ENCODE measurements around the gene SASH1.

Gene SASH1

DNA sequence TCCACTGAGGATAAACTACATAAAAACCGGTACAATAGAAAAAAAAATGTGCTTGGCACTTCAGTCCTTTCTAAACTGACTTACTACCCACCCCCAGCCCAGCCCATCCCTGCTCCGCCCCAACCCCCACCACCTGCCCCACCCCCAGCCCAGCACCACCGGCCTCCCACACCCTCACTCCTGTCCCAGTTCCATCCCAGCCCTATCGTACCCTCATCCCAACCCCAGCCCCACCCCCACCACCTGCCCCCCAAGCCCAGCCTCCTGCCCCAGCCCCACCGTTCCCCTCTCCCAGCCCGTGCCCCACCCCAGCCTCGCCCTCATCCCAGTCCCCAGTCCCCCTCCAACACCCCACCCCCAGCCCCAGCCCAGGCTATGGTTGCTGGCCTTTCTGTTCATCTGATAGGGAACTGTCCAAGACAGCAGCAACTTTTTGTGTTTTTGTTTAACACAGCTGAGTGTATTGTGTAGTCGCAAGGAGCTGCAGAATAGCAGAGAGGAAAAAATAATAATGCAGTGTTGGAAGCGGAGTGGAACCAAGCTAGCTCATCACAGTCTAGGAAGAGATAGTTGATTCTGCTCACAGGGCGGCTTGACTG, 61.9 kb downstream of the SASH1 start:
- no peak for DNase-seq (ENCODE audit: low spot score)

DNA sequence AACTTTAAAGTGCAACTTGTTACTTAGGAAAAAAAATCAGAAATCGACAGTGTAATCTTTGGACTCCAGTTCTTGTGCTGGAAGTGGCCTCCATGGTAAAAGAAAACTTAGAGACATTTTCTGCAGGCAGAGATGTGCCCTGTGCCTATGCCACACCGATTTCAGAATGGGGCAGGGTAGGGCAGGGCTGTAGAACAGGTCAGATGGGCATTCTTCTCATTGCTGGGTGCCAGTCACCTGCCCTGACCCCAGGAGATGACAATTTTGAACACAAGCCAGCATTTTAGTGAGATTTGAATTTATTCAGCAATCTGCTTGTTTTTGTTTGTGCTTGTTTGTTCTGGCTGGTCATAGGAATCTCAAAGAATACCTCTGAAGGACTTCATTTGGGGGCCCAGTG, 63.3 kb downstream of the SASH1 start:
- DNase-seq (ENCODE audit: low spot score), result no peak

DNA sequence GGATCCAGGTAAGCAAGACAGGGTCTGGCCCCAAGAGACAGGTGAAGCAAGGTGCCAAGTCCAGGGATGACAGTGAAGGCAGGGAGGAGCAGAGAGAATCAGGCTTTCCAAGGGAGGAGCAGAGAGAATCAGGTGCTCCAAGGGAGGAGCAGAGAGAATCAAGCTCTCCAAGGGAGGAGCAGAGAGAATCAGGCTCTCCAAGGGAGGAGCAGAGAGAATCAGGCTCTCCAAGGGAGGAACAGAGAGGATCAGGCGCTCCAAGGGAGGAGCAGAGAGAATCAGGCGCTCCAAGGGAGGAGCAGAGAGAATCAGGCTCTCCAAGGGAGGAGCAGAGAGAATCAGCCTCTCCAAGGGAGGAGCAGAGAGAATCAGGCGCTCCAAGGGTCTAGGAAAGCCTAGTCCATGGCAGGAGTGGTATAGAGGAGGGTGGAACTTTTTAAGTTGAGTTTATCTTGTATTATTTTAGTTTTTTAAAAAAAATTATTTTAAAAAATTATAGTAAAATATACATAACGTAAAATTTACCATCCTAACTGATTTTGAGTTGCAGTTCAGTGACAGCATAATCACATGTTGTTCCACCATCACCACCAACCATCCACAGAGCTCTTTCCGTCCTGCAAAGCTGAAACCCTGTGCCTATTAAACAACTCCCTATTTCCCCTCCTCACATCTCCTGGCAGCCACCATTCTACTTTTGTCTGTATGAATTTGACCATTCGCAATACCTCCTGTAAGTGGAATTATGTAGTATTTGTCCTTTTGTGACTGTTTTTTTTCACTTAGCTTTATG, 64.1 kb downstream of the SASH1 start:
- no peak for DNase-seq (ENCODE audit: low spot score)

DNA sequence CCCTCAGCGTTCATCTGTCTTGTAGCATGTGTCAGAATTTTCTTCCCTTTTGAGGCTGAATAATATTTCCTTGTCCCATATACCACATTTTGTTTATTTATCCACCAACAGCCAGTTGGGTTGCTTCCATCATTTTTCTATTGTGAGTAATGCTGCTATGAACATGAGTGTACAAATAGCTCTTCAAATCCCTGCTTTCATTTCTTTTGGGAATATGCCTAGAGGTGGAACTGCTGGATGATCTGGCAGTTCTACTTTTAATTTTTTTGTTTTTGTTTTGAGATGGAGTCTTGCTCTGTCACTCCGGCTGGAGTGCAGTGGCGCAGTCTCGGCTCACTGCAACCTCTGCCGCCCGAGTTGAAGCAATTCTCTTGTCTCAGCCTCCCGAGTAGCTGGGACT, 64.7 kb downstream of the SASH1 start:
- DNase-seq (ENCODE audit: low spot score), result no peak

DNA sequence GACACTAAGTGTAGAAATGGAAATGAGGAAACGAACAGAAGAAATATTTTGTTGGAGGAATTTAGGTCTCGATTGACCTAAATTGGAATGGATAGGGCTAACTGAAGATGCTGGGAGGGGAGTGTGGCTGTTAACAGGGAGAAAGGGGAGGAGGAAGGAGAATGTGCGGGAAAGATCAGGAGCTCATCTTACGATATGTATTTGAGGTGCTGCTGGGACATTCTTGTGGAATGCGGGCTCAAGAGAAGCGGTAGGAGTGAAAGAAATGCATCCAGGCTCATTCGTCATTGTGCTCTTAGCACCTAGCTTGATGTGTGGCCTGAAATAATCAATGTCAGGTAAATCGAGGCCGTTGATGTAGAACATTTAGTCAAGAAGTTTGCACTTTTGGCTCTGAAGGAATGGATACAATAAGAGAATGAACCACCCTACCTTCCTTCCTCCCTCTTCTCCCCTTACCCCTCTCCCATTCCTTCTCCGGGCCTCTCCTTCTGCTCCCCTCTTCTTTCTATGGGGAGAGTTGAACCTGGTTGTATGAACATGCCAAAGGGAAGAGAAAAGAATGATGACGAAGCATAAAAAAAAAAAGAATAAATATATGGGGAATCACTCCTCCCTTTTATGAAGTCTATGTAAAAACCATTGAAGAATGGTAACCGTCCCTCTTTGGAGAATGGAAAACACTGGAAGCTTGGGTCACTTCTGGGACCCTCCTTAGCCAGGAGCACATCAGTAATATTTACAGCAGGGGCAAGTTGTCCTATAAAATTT, 70.9 kb downstream of the SASH1 start:
- no peak for DNase-seq (ENCODE audit: low spot score)

DNA sequence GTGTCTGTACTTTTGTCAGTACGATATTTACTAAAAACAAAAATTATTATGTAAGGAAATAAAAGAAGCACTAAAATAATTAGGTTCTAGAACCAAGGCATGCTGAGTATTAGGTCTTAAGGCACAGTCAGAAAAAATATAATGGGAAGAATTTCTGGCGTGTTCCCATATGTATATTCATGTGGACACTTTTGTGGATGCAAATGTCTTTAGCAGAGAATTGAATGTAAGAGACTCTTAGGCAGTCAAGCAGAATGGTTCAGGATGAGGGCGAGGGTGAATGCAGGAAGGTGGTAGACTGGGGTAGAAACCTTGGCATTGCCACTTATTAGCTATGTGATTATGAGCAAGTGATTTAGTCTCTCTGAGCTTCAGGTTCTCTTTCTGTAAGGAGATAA, 71.5 kb downstream of the SASH1 start:
- no peak for DNase-seq (ENCODE audit: low spot score)

DNA sequence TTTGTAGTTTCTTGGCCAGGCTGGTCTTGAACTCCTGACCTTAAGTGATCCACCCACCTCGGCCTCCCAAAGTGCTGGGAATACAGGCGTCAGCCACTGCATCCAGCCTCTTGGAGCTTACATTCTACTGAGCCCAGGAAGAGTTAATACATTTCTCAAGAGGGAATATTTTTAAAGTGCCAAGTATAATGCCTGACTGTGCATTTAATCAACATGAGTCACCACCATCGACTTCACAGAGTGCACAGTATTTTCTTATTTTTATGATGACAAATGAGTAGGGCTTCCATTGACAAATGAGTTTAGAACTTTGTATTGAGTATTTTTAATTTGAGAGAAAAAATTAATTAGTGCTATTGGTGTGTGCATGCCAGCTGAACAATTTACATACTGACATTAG, 72.2 kb downstream of the SASH1 start:
- DNase-seq (ENCODE audit: low spot score), result no peak

DNA sequence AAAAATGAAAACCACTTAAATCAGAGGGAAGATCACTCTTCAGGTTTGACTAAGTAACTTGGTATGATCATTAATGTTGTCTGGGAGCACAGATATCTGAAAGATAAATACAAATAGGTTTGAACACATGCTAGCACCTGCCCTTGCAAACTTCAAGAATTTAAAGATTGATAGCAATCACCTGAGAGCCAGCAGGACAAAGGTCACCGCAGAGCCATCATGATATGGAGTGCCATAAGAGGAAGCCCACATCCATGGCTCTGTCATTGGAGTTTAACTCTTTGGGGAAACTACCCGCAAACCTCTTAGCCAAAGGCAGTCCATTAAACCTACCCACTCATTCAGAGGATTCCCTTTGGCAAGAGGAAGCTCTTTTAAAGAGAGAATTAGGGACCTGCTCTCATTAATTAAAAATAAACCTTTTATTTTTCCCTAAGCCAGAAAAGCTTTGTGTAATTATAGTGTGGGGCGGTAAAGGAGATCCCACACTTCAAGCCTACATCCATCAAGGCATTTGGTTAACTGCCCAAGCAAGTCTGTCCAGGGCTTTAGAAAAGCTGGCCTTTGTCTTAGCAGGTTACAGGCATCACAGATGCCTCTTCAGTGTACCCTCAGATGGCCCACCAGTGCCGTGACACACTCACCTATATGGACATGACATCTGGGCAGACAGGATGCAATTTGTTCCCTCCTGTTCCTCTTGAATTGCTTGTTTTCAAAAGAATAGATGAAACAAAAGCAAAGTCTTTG, 73.0 kb downstream of the SASH1 start:
- DNase-seq (ENCODE audit: low spot score), result no peak

DNA sequence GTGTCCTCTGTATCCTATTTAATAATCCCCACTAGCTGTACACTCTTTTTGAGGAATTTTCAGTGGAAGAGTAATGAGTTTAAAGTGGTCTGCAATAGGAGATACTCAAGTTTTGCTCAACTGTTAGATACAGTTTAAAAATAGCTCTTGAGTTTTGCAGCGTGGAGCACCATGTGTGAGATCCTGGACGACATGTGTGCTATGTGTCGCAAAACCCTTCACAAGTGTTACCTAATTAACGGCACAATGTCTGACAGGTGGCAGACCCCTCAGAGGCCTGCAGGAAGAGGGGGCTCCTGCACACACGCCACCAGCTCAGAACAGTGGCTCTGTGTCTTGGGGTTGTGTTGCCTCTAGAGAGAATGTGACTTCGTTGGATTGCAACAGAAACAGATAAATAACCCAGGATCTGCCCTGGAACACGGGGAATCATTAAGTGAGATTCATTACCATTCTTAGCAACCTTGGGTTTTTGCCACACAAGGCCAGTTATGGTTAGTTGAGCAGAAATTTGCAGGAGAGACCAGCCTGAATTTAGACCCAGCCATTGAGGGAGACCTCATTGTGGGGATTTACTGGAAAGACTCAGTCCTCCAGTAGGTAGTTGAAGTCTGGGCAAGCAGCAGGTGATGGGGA, 73.8 kb downstream of the SASH1 start:
- DNase-seq (ENCODE audit: low spot score), result no peak

DNA sequence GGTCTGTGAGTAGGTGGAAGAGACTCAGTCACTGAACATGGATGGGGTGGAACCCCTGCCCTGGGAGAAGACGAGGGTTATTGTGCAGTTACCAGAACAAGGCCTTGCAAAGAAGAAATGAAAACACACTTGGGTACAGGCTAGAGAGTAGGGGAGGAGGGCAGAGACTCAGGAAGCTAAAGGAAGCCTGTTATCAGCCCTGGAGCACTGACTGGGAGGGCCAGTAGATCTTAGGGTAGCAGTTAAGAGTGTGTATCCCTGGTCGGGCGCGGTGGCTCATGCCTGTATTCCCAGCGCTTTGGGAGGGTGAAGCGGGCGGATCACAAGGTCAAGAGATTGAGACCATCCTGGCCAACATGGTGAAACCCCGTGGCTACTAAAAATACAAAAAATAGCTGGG, 74.4 kb downstream of the SASH1 start:
- no peak for DNase-seq (ENCODE audit: low spot score)

DNA sequence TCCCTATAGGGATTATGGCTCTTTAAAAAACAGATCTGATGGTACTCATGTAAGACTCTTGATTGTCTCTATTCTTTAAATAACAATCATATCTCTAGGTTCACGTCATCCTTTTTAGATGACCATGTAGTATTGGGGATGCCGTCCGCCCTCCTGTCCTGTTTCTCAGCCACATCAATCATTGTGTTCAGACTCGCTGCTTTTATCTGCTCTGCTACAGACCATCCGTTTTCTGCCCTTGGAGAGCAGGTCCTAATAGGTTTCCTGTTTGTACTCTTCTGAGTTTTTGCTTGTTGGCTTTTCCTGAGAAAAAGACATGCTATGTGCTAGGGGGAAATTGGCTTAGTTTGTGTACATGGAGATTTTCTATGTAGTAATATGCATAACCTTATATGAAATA, 76.8 kb downstream of the SASH1 start:
- no peak for DNase-seq (ENCODE audit: low spot score)

DNA sequence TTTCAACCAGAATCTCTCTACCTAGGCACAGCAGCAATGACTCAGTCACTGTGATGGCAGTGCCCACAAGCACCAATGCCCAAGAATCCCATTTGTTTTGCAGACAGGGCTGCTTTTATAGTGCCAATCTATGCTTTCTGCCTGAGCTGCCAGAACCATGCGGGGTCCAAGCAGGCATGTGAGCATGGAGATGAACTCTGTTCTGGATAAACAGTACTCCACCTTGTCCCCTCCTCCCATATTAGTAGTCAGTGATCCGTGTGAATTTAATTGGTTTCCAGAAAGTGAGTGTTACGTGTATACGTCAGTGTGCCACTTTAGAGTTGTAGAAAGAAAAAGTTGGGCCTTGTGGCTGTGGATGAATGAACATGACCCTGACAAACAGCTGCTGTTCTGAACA, 79.4 kb downstream of the SASH1 start:
- DNase-seq (ENCODE audit: low spot score), result no peak

DNA sequence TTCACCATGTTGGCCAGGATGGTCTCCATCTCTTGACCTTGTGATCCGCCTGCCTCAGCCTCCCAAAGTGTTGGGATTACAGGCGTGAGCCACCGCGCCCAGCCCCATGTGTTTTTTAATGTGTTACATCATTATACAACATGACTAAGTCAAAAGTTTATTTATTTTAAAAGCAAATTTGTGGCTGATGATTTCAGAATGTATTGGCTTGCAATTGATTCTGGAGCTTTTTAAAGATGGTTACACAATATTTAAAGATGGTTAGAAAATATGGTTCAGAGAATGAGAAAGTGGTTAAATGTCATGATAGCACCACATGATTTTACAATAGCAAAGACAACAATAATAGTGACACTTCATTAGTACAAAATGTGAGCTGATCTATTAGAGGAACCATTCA, 80.5 kb downstream of the SASH1 start:
- DNase-seq (ENCODE audit: low spot score), result no peak

DNA sequence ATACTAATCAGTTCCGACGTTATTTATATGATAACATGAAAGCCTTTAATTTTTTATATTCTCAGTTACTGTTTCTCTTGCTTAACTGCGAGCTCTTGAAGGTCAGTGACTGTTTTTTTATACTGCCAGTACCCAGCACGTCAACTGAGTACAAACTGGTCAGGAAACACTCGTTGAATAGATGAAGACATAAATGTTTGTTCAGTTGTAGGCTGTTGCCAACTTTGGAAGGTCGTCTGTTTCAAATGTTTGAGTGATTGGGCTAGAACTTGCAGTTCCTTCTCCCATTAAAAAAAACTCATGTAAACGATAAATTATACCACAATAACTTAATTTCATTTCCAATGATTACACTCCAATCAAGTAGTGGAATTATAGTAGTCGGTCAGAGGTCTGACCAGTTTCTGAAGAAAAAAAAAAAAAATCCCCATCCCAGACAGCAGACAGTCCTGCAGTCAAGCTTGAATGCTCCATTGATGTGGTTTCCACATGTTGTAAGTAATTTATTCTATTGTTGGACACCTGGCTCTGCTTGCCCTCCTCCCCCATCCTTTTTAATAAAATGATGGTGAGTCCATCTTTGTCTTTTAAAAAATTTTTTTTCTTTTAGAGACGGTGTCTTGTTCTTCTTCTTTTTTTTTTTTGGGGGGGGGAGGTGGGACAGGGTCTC, 81.1 kb downstream of the SASH1 start:
- no peak for DNase-seq (ENCODE audit: low spot score)

DNA sequence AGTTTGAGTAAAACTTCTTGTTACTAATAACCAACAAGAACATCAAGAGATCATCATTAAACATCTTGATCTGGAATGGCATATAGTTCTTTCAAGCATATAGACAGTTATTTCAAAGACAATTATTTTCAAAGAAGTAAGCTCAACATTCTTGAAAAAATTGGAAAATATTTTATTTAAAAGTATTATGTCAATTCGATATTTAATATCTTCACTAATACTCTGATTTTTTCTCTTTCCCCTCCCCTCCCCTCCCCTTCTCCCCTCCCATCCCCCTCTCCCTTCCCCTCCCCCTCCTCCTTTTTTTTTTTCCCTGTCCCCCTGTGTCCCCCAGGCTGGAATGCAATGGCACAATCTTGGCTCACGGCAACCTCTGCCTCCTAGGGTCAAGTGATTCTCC, 82.8 kb downstream of the SASH1 start:
- no peak for DNase-seq (ENCODE audit: low spot score)

DNA sequence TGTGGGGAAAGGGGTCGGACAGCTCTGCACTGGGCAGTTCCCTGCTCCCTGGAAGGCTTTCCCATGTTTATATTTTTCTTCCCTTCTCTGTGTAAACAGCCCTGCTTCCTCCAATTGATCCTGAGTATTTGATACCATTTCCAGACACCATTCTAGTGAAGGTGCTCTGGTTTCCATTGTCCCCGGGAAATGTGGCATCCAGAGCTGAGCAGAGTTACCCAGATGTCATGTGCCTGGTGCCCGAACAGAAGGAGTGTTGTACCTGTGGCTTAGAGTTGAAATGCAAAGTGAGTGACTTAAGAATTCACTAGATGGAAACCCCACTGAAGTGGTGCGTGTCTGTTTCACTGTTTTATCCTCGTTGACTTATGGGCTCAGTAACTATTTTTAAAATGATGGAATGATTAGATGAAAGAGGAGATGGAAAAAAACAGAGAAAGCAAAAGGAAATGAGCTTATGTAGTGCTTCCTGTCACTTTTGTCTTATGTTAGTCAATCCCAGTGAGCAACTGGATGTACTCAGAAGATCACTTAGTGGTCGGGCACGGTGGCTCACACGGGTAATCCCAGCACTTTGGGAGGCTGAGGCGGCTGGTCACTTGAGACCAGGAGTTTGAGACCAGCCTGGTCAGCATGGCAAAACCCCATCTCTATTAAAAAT, 83.8 kb downstream of the SASH1 start:
- DNase-seq (ENCODE audit: low spot score), result no peak

DNA sequence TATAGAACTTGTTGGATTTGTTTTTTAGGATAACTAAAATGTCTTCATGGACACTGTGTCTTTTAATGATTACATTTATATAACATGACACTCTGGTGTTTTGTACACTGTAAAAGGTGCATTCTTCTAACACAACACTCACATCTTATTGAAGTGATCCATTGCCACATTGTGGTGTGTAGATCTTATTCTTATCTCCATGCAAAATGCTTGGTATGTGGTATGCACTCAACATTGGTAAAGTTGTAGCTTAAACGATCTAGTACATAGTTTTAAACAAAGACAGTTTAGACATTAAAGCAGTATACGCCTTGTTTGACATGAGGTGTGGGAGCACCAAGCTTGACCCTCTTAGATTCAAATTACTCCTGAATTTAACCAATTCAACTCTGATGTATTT, 84.7 kb downstream of the SASH1 start:
- DNase-seq (ENCODE audit: low spot score), result no peak

DNA sequence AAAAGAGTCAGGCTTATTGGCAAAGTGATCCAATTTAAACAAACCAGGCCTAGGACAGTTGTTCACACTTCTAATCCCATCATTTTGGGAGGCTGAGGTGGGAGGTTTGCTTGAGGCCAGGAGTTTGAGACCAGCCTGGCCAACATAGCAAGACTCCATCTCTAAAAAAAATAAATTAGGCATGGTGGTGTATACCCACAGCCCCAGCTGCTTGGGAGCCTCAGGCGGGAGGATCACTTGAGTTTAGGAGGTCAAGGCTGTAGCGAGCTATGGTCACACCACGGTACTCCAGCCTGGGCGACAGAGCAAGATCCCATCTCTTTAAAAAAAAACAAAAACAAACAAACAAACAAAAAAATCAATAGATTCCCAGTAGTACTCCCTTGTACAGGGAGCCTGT, 86.8 kb downstream of the SASH1 start:
- DNase-seq (ENCODE audit: low spot score), result no peak

DNA sequence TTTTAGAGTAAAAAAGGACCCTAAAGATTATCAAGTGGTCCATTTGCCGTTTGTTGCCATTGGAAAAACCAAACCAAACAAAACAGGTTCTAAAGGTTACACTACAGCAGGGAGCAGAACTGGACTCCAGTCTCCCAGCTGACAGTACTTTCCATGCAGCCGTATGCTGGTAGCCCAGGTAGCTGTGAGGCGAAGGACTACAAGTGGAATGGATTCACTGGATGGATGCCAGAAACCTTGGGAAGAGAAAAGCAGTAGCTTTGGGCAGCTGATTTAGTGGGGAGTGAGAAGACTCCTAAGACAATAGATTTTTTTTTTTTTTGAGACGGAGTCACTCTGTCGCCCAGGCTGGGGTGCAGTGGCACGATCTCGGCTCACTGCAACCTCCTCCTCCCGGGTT, 88.3 kb downstream of the SASH1 start:
- no peak for DNase-seq (ENCODE audit: low spot score)

DNA sequence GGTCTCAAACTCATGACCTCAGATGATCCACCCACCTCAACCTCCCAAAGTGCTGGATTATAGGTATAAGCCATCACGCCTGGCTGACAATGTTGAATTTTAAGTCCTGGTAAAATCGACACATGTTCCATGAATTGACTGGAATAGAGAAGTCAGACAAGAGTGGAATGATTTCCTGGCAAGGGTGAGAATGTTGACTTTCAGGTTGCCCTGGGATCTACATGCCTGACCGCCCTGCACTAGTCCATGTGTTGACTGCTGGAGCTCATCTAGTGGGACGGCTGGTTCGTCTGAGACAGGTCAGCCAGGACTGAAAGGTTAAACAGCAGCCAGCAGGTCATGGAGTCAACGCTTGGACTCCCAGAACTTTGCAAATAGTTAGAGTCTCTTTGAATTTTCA, 88.8 kb downstream of the SASH1 start:
- no peak for DNase-seq (ENCODE audit: low spot score)

DNA sequence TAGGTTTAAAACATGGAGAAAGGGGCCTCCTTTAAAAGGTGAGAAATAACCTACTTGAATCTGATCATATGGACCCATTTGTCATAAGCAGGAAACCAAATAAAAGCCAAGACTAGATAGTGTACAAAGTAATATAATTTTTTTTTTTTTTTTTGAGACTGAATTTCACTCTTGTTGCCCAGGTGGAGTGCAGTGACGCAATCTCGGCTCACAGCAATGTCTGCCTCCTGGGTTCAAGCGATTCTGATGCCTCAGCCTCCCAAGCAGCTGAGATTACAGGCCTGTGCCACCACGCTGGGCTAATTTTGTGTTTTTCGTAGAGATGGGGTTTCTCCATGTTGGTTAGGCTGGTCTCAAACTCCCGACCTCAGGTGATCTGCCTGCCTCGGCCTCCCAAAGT, 89.2 kb downstream of the SASH1 start:
- DNase-seq (ENCODE audit: low spot score), result no peak

Data from hematopoietic multipotent progenitor cell treated with erythropoietin and hydrocortisone succinate and interleukin-3 and kit ligand, for 17 days (in vitro differentiated cells).